Hepatic stellate cell (primary cell): ENCODE results near the gene FNDC3B.

ENCODE experiments used
- DNase-seq: peaks from one replicate; pipeline ENCODE4 v3.0.0; 2011; ENCODE audit warnings: low spot score

FNDC3B gene

GRCh38 chr3:172402892-172403643, 363.7 kb downstream of the FNDC3B start:
- DNase-seq = no peak

- DNase-seq = no peak
Observed at GRCh38 chr3:172404237-172404962, 365.0 kb downstream of the FNDC3B start.

DNA sequence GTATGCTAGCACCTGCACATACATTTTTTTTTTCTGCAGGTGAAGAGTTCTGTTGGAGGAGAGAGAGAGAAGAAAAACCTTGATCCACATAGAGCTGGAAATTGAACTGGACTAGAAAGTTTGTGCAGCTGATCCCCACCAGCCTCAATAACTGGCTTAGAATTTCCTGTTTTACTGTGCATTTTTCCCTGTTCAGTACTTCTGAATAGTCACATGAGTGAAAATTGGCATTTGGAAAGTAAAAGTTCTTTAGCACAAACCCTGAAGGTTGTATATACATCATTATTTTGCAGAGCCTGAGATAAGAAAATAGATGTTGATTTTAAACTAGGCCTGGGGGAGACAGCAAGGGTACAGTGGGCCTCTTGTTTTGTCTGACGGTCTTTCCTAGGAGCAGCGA, 366.5 kb downstream of the FNDC3B start:
- no peak for DNase-seq

DNA sequence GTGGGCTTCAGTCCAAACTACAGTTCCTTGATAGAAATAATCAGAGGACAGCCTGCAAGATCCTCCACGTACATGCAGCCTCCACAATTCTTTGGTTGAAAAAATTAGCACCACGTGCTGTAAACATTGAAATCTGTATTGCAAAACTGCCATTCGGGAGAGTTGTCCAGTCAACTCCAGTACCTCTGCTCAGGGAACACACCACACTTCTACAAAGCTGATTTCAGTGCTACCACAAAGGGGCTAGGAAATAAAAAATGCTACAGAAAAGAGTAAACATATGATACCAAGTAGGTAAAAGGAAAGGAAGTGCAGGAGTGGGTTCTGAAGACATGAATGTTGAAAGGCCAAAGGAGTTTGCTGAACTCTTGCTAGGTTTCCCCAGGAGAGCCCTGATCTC, 368.5 kb downstream of the FNDC3B start:
- no peak for DNase-seq

DNA sequence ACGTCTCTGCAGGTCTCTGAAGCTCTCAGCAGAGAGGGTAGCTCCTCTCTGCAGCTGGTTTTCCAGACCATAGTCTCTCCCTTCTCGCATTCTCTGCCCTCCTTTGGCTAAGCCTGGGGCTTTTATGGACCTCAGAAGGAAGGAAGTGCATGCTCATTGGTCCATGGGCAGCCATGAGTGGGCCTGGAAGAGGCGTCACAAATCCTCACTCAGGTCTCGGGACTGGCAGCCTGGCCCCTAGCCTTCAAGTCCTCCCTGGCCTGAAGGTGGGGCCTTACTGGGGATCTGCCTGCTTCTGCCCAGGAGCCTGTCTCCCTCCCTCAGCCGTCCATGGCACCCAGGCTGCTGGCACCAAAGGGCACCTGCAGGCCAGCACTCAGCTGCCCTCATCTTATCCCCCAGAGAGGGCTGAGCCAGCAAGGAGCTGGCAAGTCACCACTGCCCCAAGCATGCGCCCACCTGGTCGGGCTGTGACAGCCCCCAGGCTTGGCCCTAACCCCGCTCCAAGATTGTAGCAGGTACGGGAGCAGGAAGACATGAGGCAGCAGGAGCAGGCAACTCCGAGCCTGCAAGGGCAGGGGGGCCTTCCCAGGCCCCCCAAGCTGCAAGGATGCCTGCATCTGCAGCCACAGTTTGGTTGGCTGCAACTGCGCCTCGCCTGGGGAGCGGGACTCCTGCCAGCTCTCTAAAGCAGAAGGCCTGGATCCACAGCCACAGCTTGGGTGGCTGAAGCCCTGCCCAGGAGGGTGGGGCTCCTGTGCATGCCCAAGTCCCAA, 371.5 kb downstream of the FNDC3B start:
- DNase-seq = no peak

GRCh38 chr3:172411478-172411947, 372.1 kb downstream of the FNDC3B start:
- DNase-seq = no peak

DNA sequence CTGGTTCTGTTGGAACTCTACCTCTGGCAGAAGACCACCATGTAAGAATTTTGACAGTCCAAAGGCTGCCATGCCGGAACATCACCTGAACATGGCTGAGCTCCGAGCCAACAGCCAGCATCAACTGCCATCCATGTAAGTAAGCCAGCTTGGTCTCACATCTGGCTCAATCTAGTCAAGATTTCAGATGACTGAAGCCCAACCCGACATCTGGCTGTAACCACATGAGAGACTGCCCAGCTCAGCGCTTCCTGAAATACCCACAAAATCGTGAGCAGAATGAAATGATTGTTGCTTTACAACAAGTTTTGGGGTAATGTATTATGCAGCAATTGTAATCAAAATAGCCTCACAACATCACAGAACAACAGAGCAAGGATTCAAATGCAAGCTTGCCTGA, 375.9 kb downstream of the FNDC3B start:
- DNase-seq = no peak

GRCh38 chr3:172437713-172438112, 398.3 kb downstream of the FNDC3B start:
- DNase-seq = no peak

DNA sequence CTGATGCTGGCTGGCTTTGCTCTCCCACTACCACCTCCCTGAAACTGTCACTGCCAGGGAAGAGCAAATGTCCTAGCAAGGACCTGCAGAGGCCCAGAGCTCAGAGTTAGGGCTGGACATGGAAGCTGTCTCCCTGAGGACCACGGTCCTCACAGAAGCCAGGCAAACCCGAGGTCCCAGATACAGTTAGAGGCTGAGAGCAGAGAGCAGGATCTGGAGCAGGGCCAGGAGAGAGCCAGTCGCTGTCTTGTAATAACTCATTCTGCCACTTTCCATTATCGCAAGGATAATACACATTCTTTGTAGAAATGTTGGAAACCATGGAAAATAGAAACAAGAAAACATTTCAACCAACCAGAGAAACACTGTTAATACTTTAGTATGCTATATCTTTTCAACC, 398.8 kb downstream of the FNDC3B start:
- DNase-seq = no peak

DNA sequence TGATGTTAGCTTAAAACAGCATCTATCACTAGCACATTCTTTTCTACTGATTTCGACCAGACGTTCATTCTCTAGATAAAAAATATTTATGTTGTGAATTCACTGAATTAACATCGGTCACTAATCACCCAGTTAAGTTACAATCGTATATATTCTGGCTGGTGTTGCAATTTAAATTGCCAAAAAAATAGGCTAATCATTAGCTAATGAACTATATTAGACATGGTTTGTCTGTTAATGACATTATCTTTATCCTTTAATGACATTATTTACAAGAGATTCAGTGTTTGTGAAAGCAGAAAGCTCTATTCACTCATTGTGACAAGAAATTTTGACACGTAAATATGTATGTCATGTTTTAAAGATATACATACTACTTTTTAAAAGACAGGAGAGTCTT, 402.2 kb downstream of the FNDC3B start:
- DNase-seq = no peak

DNA sequence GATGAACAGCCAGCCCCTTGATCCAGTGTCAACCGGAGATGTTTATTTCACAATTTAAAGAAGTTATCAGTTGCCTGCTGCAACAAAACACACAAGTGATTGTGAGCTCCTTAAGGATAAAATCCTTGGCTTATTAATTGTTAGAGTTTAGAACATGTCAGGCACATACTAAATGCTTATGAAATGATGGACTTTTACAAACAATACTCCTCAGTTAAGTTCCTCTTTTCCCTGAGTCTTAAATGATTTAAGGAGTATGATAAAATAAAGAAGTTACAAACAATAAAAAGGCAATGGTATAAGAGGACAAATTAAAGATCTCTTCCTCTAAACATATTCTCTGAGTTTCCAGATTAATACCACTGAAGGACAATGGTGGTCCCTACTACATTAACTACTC, 403.2 kb downstream of the FNDC3B start:
- DNase-seq = no peak

DNA sequence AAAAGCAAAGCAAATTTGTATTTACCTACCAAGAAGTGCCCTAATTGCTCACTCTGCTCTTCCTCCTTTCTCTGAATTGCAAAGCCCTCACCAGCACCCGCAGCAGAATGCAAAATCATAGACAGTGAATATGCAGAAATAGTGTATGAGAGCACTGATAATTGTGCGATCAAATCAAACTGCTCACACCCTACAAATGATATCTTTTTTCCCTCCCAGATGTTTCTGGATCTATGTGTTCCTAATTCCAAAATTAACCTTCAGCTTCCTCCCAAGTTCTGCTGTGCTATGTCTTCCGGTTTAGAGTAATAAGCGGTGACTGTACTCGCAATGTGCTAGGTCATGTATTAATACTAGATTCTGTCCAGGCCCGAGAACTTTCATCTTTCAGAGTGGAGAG, 405.4 kb downstream of the FNDC3B start:
- no peak for DNase-seq

- DNase-seq = no peak
Observed at GRCh38 chr3:172446198-172446597, 406.8 kb downstream of the FNDC3B start.

- DNase-seq = no peak
Observed at GRCh38 chr3:172447611-172448579, 408.5 kb downstream of the FNDC3B start, which contains the start of gene GHSR. Gene GHSR, minus strand, starts transcription at chr3:172448456. Its CDS starts 43 bp downstream, at chr3:172448413.

- DNase-seq = no peak
Observed at GRCh38 chr3:172448661-172449465, 409.5 kb downstream of the FNDC3B start.

DNA sequence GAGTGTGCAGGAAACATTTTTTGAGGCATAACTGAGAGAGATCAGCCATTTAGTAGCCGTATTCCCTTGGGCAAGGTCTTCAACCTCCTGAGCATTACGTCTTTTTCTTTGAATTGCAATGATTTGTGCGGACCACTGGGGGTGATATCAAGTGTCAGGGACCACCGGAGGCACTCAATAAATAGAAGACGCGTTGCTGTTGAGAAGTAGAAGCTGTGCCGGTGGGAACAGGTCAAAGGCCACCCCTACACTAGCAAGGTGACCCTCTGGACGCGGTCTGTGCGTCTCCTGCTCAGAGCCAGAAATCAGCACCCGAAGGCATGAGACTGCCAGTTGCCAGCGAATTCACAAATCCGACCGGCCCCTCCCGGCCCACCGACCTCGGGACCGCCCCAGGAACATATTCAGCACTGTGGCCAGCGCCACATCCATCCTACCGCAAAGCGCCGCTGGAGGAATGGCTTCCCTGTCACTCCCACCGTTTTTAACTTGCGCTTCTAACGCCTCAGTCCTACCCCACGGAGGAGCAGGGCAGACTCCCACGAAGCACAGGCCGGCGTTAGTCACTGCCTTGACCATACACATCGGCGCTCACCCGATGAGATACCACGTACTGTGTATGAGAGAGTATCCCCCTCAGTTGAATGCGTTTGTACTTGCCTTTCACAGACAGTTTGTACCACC, 410.2 kb downstream of the FNDC3B start:
- peak; percentile 41 for DNase-seq
